GM23338 (cell line): ENCODE data around the gene OXER1. TPM values are rescaled to one million over a fixed set of nuclear protein-coding genes. Genes with fewer than 3 reads are reported as not detected.

ENCODE experiments used
- ATAC-seq: fragments of 200-7000 bp; cut with Tn5 transposase; 3 replicates; pipeline ENCODE4 v1.9.1; 2020
- DNase-seq: peaks from one replicate; pipeline ENCODE4 v3.0.0-alpha.2; 2015; ENCODE audit warnings: low spot score
- H2AFZ ChIP-seq: fragments of 200-600 bp; sonication (generic); 2 replicates; pipeline ENCODE4 v1.8.0; 2016; ENCODE audit warnings: antibody characterized with exemption, mild to moderate bottlenecking, moderate library complexity
- H3F3A ChIP-seq: fragments of 200-600 bp; sonication (generic); replicated peaks from 2 replicates; pipeline ENCODE4 v1.8.0; 2017; ENCODE audit warnings: antibody characterized with exemption, mixed run types, low read depth
- H3K27ac ChIP-seq: fragments of 200-600 bp; sonication (generic); 2 replicates; pipeline ENCODE4 v1.6.1; 2016; ENCODE audit warnings: low read depth
- H3K27me3 ChIP-seq: fragments of 200-600 bp; sonication (generic); 2 replicates; pipeline ENCODE4 v1.8.0; 2016; ENCODE audit warnings: mild to moderate bottlenecking, mixed run types, moderate library complexity; ENCODE audit not compliant: insufficient read depth
- H3K36me3 ChIP-seq: fragments of 200-600 bp; sonication (generic); 2 replicates; pipeline ENCODE4 v1.8.0; 2016; ENCODE audit warnings: mild to moderate bottlenecking; ENCODE audit not compliant: insufficient read depth
- H3K4me1 ChIP-seq: fragments of 200-600 bp; sonication (generic); 2 replicates; pipeline ENCODE4 v1.8.0; 2016; ENCODE audit warnings: mild to moderate bottlenecking, moderate library complexity; ENCODE audit not compliant: insufficient read depth
- H3K4me2 ChIP-seq: fragments of 200-600 bp; sonication (generic); 2 replicates; pipeline ENCODE4 v1.7.1; 2017; ENCODE audit warnings: mixed run types
- H3K4me3 ChIP-seq: fragments of 200-600 bp; sonication (generic); 2 replicates; pipeline ENCODE4 v1.6.1; 2016; ENCODE audit warnings: mixed run types
- H3K79me2 ChIP-seq: fragments of 200-600 bp; sonication (generic); replicated peaks from 2 replicates; pipeline ENCODE4 v1.8.0; 2017; ENCODE audit warnings: mild to moderate bottlenecking; ENCODE audit not compliant: insufficient read depth
- H3K9me2 ChIP-seq: fragments of 200-600 bp; sonication (generic); 2 replicates; pipeline ENCODE4 v1.8.0; 2017; ENCODE audit not compliant: insufficient read depth
- H4K20me1 ChIP-seq: fragments of 200-600 bp; sonication (generic); replicated peaks from 2 replicates; pipeline ENCODE4 v1.8.0; 2017; ENCODE audit warnings: mild to moderate bottlenecking; ENCODE audit not compliant: insufficient read depth
- H3K27ac Mint-ChIP-seq: 2 replicates; pipeline ENCODE4 v1.8.0; 2020; ENCODE audit warnings: inconsistent platforms, mild to moderate bottlenecking, moderate library complexity, mixed read lengths
- H3K27me3 Mint-ChIP-seq: 3 replicates; pipeline ENCODE4 v1.8.0; 2022; ENCODE audit warnings: low read depth, mild to moderate bottlenecking, moderate library complexity, mixed read lengths, inconsistent platforms; ENCODE audit not compliant: insufficient read depth, poor library complexity
- H3K36me3 Mint-ChIP-seq: 3 replicates; pipeline ENCODE4 v1.8.0; 2021; ENCODE audit warnings: low read depth, mild to moderate bottlenecking, inconsistent platforms, moderate library complexity, mixed read lengths
- H3K4me1 Mint-ChIP-seq: 3 replicates; pipeline ENCODE4 v1.8.0; 2020; ENCODE audit warnings: mild to moderate bottlenecking, inconsistent platforms, mixed read lengths
- H3K4me3 Mint-ChIP-seq: 3 replicates; pipeline ENCODE4 v1.8.0; 2021; ENCODE audit warnings: moderate library complexity, mild to moderate bottlenecking, inconsistent platforms, mixed read lengths
- H3K9me3 Mint-ChIP-seq: 3 replicates; pipeline ENCODE4 v1.8.0; 2020; ENCODE audit warnings: moderate library complexity, mild to moderate bottlenecking, inconsistent platforms, mixed read lengths
- CREB1 ChIP-seq: fragments of 250-450 bp; sonication (Bioruptor Pico); IDR thresholded peaks from 2 replicates; pipeline ENCODE4 v1.5.0; 2020; ENCODE audit warnings: low read depth, mild to moderate bottlenecking, moderate library complexity
- CTCF ChIP-seq, 2 experiments: fragments of 200-600 bp in 1 of 2; sonication (generic) in 1 of 2; conservative IDR thresholded peaks; 2 replicates each; pipeline versions ENCODE4 v1.5.1 to v1.6.1; 2016 to 2017; ENCODE audit warnings: antibody characterized with exemption in 2 of 2, low read depth in 2 of 2, mild to moderate bottlenecking in 2 of 2, moderate library complexity in 1 of 2
- ETS1 ChIP-seq: IDR thresholded peaks from 2 replicates; pipeline ENCODE4 v1.6.1; 2016; ENCODE audit warnings: antibody characterized with exemption
- EZH2 ChIP-seq: fragments of 200-600 bp; sonication (generic); IDR thresholded peaks from one replicate; pipeline ENCODE4 v1.8.0; 2017; ENCODE audit warnings: antibody characterized with exemption, mild to moderate bottlenecking, low read depth; ENCODE audit not compliant: unreplicated experiment
- EZH2phosphoT487 ChIP-seq: fragments of 200-600 bp; sonication (generic); IDR thresholded peaks from one replicate; pipeline ENCODE4 v1.8.1; 2018; ENCODE audit warnings: antibody characterized with exemption; ENCODE audit not compliant: unreplicated experiment
- NANOG ChIP-seq: IDR thresholded peaks from 2 replicates; pipeline ENCODE4 v1.6.1; 2016; ENCODE audit warnings: antibody characterized with exemption, borderline replicate concordance
- POLR2AphosphoS5 ChIP-seq: IDR thresholded peaks from 2 replicates; pipeline ENCODE4 v1.6.1; 2016; ENCODE audit warnings: antibody characterized with exemption, low read depth
- REST ChIP-seq: IDR thresholded peaks from one replicate; pipeline ENCODE4 v1.6.1; 2018; ENCODE audit warnings: antibody characterized with exemption; ENCODE audit not compliant: unreplicated experiment
- ZNF114 ChIP-seq: fragments of 250-450 bp; sonication (Bioruptor Pico); IDR thresholded peaks from 2 replicates; pipeline ENCODE4 v1.5.0; 2020; ENCODE audit warnings: mild to moderate bottlenecking, moderate library complexity
- ZNF331 ChIP-seq: fragments of 250-450 bp; sonication (Bioruptor Pico); IDR thresholded peaks from 2 replicates; pipeline ENCODE4 v1.5.0; 2020; ENCODE audit warnings: low read depth, mild to moderate bottlenecking, moderate library complexity
- polyA plus RNA-seq: library from polyadenylated mRNA; unstranded; fragments of >200 nt; fragmentation: Nextera tagmentation; extraction: Ambion mirVana; gene quantifications from 2 replicates; pipeline ENCODE4 v1.2.1, GENCODE V29; 2016
- total RNA-seq: library from RNA; depleted of rRNA; stranded (reverse); fragments of >200 nt; shearing (Covaris generic); gene quantifications from 2 replicates; pipeline ENCODE4 v1.2.3, GENCODE V29; 2014

OXER1 gene
- total and polyA plus RNA-seq, 2 experiments from 2014 or later: 0.69 to 1.5 TPM

- ATAC-seq (peak; percentile 73), DNase-seq (peak; percentile 83)
- 0 out of 2 replicates have a peak, but pooled peaks cover 3% of the 10 kb centered on the region for H3K9me2 ChIP-seq
- Mint-ChIP-seq H3K4me3 (peak within 1 kb of the TSS; percentile 83), H3K4me1 (peaks cover 32% of the 10 kb centered on the region), H3K27me3 (peaks cover 27% of the 10 kb centered on the region), H3K36me3 (no peaks in the 10 kb centered on the region; the same call in 1 of the 3 replicates), H3K9me3 (no peaks in the 10 kb centered on the region; the same call in 2 of the 3 replicates), H3K27ac (peak within 1 kb of the TSS; percentile 33; the same call in 1 of the 2 replicates)
- peak within 1 kb of the TSS; percentile 89 for H3K4me3 ChIP-seq
- H3K79me2 ChIP-seq: no peaks in the 10 kb centered on the region
- peaks cover 13% of the 10 kb centered on the region for H3F3A ChIP-seq
- peaks cover 33% of the 10 kb centered on the region for H3K27me3 ChIP-seq
- H3K27ac ChIP-seq: no peak within 1 kb of the TSS
- H4K20me1 ChIP-seq: no peaks in the 10 kb centered on the region
- TF ChIP-seq EZH2: no peak
- TF ChIP-seq POLR2AphosphoS5: peak; percentile 24
- TF ChIP-seq CTCF (conservative IDR thresholded peaks at IDR 0.05; ENCODE audit: low read depth in 2 of 2): peak; percentile 11 to 22; a peak in 2 of 4 replicates
- H3K4me1 ChIP-seq: peaks cover 17% of the 10 kb centered on the region
- no peaks in the 10 kb centered on the region for H3K36me3 ChIP-seq
- peak within 1 kb of the TSS; percentile 98 for H3K4me2 ChIP-seq
- peak within 1 kb of the TSS; percentile 99 for H2AFZ ChIP-seq
These were observed 28.8 kb upstream of the OXER1 start, which contains the start of gene HAAO for GRCh38 chr2:42792583-42793333. HAAO (minus strand) TSS chr2:42792583; CDS start chr2:42792536, 47 bp downstream.

GRCh38 chr2:42792087-42792582 lies 28.2 kb upstream of the OXER1 start:
- Mint-ChIP-seq H3K27ac (no peak overlapping the region), H3K27me3 (peaks cover 27% of the 10 kb centered on the region), H3K4me3 (peak overlapping the region; percentile 83), H3K9me3 (no peaks in the 10 kb centered on the region; the same call in 2 of the 3 replicates), H3K4me1 (peaks cover 32% of the 10 kb centered on the region), H3K36me3 (no peaks in the 10 kb centered on the region; the same call in 1 of the 3 replicates)
- Histone ChIP-seq H3K27ac (no peak overlapping the region), H3K27me3 (peaks cover 33% of the 10 kb centered on the region), H3F3A (peaks cover 13% of the 10 kb centered on the region), H4K20me1 (no peaks in the 10 kb centered on the region), H3K36me3 (no peaks in the 10 kb centered on the region), H3K4me2 (peak overlapping the region; percentile 98), H2AFZ (peak overlapping the region; percentile 99), H3K9me2 (0 out of 2 replicates have a peak, but pooled peaks cover 3% of the 10 kb centered on the region), H3K79me2 (no peaks in the 10 kb centered on the region), H3K4me1 (peaks cover 17% of the 10 kb centered on the region), H3K4me3 (peak overlapping the region; percentile 89)
- no peak for DNase-seq
- peak; percentile 63 for ATAC-seq
- TF ChIP-seq ZNF114 (CRISPR knock-in tag) (no peak), ZNF331 (CRISPR knock-in tag) (no peak), EZH2 (no peak), NANOG (no peak), ETS1 (no peak), EZH2phosphoT487 (no peak), CREB1 (CRISPR knock-in tag) (no peak), CTCF (conservative IDR thresholded peaks at IDR 0.05; ENCODE audit: low read depth in 2 of 2) (no peak), REST (no peak)
